Ovary (tissue), 9 donors: ENCODE measurements around the gene CCDC74A. TPM values are rescaled to one million over a fixed set of nuclear protein-coding genes. Genes with fewer than 3 reads are reported as not detected.
"Not testable (repeated sequence)": the region's sequence is repeated elsewhere in the genome, so short reads cannot be mapped to it uniquely, and the experiment has no call there.

Source experiments
- DNase-seq, 5 donors: peaks; one replicate each; pipeline ENCODE4 v3.0.0-alpha.2; 2019 to 2020
- H3K27ac ChIP-seq, 2 donors: fragments of 200-600 bp; one replicate each; pipeline versions ENCODE4 v1.5.1 to v1.8.0; 2019 to 2022
- H3K27me3 ChIP-seq: fragments of 200-600 bp; one replicate; pipeline ENCODE4 v1.8.0; 2022
- H3K36me3 ChIP-seq: fragments of 200-600 bp; sonication (generic); one replicate; pipeline ENCODE4 v1.5.1; 2019
- H3K4me1 ChIP-seq: one replicate; pipeline ENCODE4 v1.8.1; 2013; ENCODE audit warnings: mild to moderate bottlenecking, moderate library complexity; ENCODE audit not compliant: insufficient read depth
- H3K4me3 ChIP-seq: fragments of 200-600 bp; sonication (generic); one replicate; pipeline ENCODE4 v1.5.1; 2017
- H3K9me3 ChIP-seq, 2 donors: fragments of 200-600 bp in 1 of 2; sonication (generic) in 1 of 2; one replicate each; pipeline versions ENCODE4 v1.5.1 to v1.8.1; 2013 to 2019; ENCODE audit warnings: mild to moderate bottlenecking in 1 of 2, moderate library complexity in 1 of 2
- EP300 ChIP-seq: sonication (generic); formaldehyde crosslinking; IDR thresholded peaks from one replicate; pipeline ENCODE4 v1.6.1; 2017; ENCODE audit warnings: antibody characterized with exemption
- POLR2A ChIP-seq: fragments of 450-650 bp; IDR thresholded peaks from one replicate; pipeline ENCODE4 v1.6.1; 2017; ENCODE audit warnings: antibody characterized with exemption, mild to moderate bottlenecking, moderate library complexity
- WGBS, 3 donors: extraction: QIAGEN DNeasy Blood & Tissue Kit in 1 of 3; methylation state at CpG; one replicate each; pipeline versions ENCODE4 v1.1.5 to v1.1.7; 2013 to 2017; 5-methylcytosine and 5-hydroxymethylcytosine counted together
- intact Hi-C, 4 donors: fragments of 100-400 bp; cut with DNase I; formaldehyde crosslinking; loops; one replicate each; pipeline versions ENCODE4 v1.11.0 to v1.15.1; 2022 to 2023
- polyA plus RNA-seq, 2 donors: library from polyadenylated mRNA; stranded (reverse); fragments of 200-250 nt in 1 of 2; fragments of 350-450 nt in 1 of 2; fragmentation: Illumina TruSeq in 1 of 2; extraction: RNeasy Lipid Tissue Mini Kit (QIAGEN cat#74804) in 1 of 2; gene quantifications; one replicate each; pipeline ENCODE4 v1.2.3, GENCODE V29; 2013 to 2014
- total RNA-seq, 7 donors: library from RNA; depleted of rRNA in 2 of 7; stranded (reverse); fragments of >200 nt in 2 of 7; fragmentation: NEBNext Ultra II Directional in 3 of 7; extraction: Animal tissue kit (Norgen Biotek cat#: 25700) in 3 of 7; gene quantifications; one replicate each; pipeline versions ENCODE4 v1.1.0 to v1.2.4, GENCODE V29; 2016 to 2023
- TF ChIP-seq, protein P1 (sequence below), 3 donors: fragments of 450-650 bp in 2 of 3; fragments of 200-600 bp in 1 of 3; IDR thresholded peaks; one replicate each; pipeline versions ENCODE4 v1.5.1 to v1.8.0; 2016 to 2022; ENCODE audit warnings: antibody characterized with exemption in 3 of 3, mild to moderate bottlenecking in 1 of 3
- donor health status: DM: no; HTN: no; CAD: no; lungs with moderate emphysema.
- donor health status: DM: no; HTN: no; CAD: no.
- donor health status: Bipolar disorder and iron deficiency.
- donor health status: DM: yes; HTN: yes; CAD: no.
- donor health status: DM: no; HTN: no; CAD: no.
- donor health status: DM: yes; HTN: yes; CAD: no.

The CCDC74A gene
- total and polyA plus RNA-seq, 9 donors: 5.3 to 81.5 (median 13.6) TPM

GRCh38 chr2:131535526-131535925 lies 7.8 kb downstream of the CCDC74A start:
- intact Hi-C loops: no loop called here
- Histone ChIP-seq H3K36me3 (no peaks in the 10 kb centered on the region), H3K9me3 (no peaks in the 10 kb centered on the region), H3K27me3 (no peaks in the 10 kb centered on the region), H3K4me1 (no peaks in the 10 kb centered on the region), H3K27ac (no peak overlapping the region), H3K4me3 (no peak overlapping the region)
- 66 to 75% (median 72%) methylated on average over 4 of the region's 4 CpGs for WGBS, 3 donors
- no peak for DNase-seq
- TF ChIP-seq POLR2A (no peak), EP300 (no peak)
- TF ChIP-seq, protein P1, sequence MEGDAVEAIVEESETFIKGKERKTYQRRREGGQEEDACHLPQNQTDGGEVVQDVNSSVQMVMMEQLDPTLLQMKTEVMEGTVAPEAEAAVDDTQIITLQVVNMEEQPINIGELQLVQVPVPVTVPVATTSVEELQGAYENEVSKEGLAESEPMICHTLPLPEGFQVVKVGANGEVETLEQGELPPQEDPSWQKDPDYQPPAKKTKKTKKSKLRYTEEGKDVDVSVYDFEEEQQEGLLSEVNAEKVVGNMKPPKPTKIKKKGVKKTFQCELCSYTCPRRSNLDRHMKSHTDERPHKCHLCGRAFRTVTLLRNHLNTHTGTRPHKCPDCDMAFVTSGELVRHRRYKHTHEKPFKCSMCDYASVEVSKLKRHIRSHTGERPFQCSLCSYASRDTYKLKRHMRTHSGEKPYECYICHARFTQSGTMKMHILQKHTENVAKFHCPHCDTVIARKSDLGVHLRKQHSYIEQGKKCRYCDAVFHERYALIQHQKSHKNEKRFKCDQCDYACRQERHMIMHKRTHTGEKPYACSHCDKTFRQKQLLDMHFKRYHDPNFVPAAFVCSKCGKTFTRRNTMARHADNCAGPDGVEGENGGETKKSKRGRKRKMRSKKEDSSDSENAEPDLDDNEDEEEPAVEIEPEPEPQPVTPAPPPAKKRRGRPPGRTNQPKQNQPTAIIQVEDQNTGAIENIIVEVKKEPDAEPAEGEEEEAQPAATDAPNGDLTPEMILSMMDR (IDR thresholded peaks at IDR 0.05): no peak

- H3K4me1 ChIP-seq, intact Hi-C loops, H3K9me3 ChIP-seq, H3K27me3 ChIP-seq, H3K4me3 ChIP-seq, DNase-seq, H3K27ac ChIP-seq, H3K36me3 ChIP-seq: not testable (repeated sequence)
- 79 to 88% (median 81%) methylated on average over 17 to 20 of the region's 21 CpGs for WGBS, 3 donors
Measured at GRCh38 chr2:131535951-131536826, 8.5 kb downstream of the CCDC74A start.

GRCh38 chr2:131536841-131537240 lies 9.2 kb downstream of the CCDC74A start:
- H3K9me3 ChIP-seq, H3K36me3 ChIP-seq, DNase-seq, H3K4me3 ChIP-seq, intact Hi-C loops, H3K27ac ChIP-seq, H3K4me1 ChIP-seq, H3K27me3 ChIP-seq: not testable (repeated sequence)
- WGBS, 3 donors: 93 to 99% (median 94%) methylated on average over 14 of the region's 14 CpGs

GRCh38 chr2:131538856-131539255 lies 11.2 kb downstream of the CCDC74A start:
- H3K4me1 ChIP-seq, H3K36me3 ChIP-seq, H3K27me3 ChIP-seq, H3K27ac ChIP-seq, H3K9me3 ChIP-seq, H3K4me3 ChIP-seq, intact Hi-C loops, DNase-seq: not testable (repeated sequence)
- 91 to 96% (median 94%) methylated on average over 13 of the region's 13 CpGs for WGBS, 3 donors

DNA sequence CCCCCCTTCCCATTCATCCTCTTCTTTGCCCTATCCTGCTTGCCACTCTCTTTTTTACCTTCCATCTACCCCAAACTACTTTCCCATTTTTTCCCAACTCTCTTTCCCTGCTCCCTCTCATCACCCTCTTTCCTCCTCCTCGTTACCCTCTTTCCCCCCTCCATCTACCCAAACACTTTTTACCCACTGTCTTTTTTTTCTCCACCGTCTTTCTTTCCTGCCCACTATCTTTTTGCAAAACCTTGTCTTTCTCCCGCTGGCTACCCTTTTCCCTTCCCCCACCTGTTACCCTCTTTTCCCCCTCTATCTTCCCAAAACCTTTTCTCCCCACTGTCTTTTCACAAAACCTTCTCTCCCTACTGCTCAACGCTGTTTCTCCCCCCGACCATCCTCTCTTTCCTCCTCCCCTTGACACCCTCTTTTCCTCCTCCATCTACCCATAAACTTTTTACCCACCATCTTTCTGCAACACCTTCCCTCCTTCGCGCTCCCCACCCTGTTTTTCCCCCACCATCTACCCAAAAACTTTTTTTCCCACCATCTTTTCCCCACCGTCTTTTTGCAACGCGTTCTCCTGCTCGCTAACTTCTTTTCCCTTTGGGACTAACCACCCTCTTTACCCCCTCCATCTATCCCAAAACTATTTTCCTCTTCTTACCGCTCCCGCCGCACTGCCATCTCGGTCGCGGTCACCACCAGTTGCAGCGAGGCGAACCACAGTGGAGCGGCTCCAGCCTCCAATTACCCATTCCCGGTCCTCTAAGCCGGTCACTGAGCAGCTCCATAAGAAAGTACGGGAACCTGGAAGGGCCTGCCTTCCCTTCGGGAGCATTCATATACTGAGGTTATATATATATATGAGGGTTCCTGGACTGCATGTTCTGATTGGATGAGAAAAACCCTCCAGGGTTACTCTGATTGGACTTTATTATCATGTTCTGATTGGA lies 15.0 kb downstream of the CCDC74A start:
- intact Hi-C loops: no loop called here
- H3K9me3 ChIP-seq: no peaks in the 10 kb centered on the region
- H3K27ac ChIP-seq: no peak overlapping the region
- no peak for TF ChIP-seq EP300
- TF ChIP-seq, protein P1 (IDR thresholded peaks at IDR 0.05): no peak
- no peak for TF ChIP-seq POLR2A
- H3K36me3 ChIP-seq: no peaks in the 10 kb centered on the region
- H3K27me3 ChIP-seq: no peaks in the 10 kb centered on the region
- H3K4me3 ChIP-seq: no peak overlapping the region
- WGBS, 3 donors: 92 to 93% (median 93%) methylated on average over 24 of the region's 24 CpGs
- no peaks in the 10 kb centered on the region for H3K4me1 ChIP-seq
- DNase-seq: no peak
